K562 (cell line): Measurements from ENCODE around the gene GGCT. TPM values are rescaled to one million over a fixed set of nuclear protein-coding genes. Genes with fewer than 3 reads are reported as not detected.
A peak's percentile ranks its signal among the peaks of the same experiment; 100 is the strongest.

Source experiments
- ATAC-seq: fragments of 200-7000 bp; cut with Tn5 transposase; 3 replicates; pipeline ENCODE4 v1.9.1; 2020; ENCODE audit warnings: moderate library complexity
- BruUV-seq: library from RNA; stranded (reverse); fragments of 400-500 nt; replicated peaks from 2 replicates; lab custom pipeline; 2021; lab: Mats Ljungman, UMichigan
- CTCF ChIA-PET: fragments of 300-600 bp; formaldehyde crosslinking; extraction: SDS; loops from one replicate; lab custom pipeline; 2021; ENCODE audit warnings: low intra/inter-chr PET ratio; lab: Yijun Ruan, JAX
- POLR2A ChIA-PET: fragments of 300-600, 350-650 bp; sonication (Branson Sonifier 250); formaldehyde crosslinking; extraction: SDS; loops from one replicate; lab custom pipeline; 2021; ENCODE audit warnings: antibody characterized with exemption, inconsistent platforms; lab: Yijun Ruan, JAX
- DNase-seq, 4 experiments: peaks; one replicate each; pipeline versions ENCODE4 v3.0.0 to v3.0.0-alpha.2; 2011 to 2018; ENCODE audit warnings: low spot score in 3 of 4, mixed read lengths in 3 of 4; ENCODE audit errors: extremely low read depth in 1 of 4
- FAIRE-seq: peaks from 2 replicates; lab custom pipeline; 2011; peaks lifted over from hg19 to GRCh38; lab: Jason Lieb, UNC
- H2AFZ ChIP-seq: 2 replicates; pipeline ENCODE4 v1.6.0; 2011; ENCODE audit warnings: low read depth, low read length, control low read depth, inconsistent platforms
- H3K27ac ChIP-seq: fragments of 200-600 bp; 3 replicates; pipeline ENCODE4 v1.8.0; 2011; ENCODE audit warnings: low read depth, mild to moderate bottlenecking, control low read depth, inconsistent platforms, low read length, moderate library complexity, mixed read lengths; ENCODE audit errors: extremely low read depth
- H3K27me3 ChIP-seq, 2 experiments: fragments of 300-600 bp in 1 of 2; 2 replicates in 1 of 2; 3 replicates in 1 of 2; pipeline versions ENCODE4 v1.6.0 to v1.8.0; 2011; ENCODE audit warnings: inconsistent platforms in 2 of 2, low read length in 2 of 2, mild to moderate bottlenecking in 1 of 2, mixed read lengths in 1 of 2, moderate library complexity in 1 of 2; ENCODE audit not compliant: control insufficient read depth in 2 of 2, insufficient read depth in 2 of 2
- H3K36me3 ChIP-seq: fragments of 300-600 bp; 3 replicates; pipeline ENCODE4 v1.8.0; 2011; ENCODE audit warnings: mild to moderate bottlenecking, low read length, inconsistent platforms; ENCODE audit not compliant: control insufficient read depth, insufficient read depth
- H3K4me1 ChIP-seq, 2 experiments: fragments of 200-600 bp in 1 of 2; replicated peaks in 1 of 2; 2 replicates in 1 of 2; 3 replicates in 1 of 2; pipeline versions ENCODE4 v1.5.1 to v1.8.0; 2011; ENCODE audit warnings: inconsistent platforms in 2 of 2, low read length in 2 of 2, mild to moderate bottlenecking in 1 of 2, mixed read lengths in 1 of 2, moderate library complexity in 1 of 2; ENCODE audit not compliant: control insufficient read depth in 2 of 2, insufficient read depth in 2 of 2
- H3K4me2 ChIP-seq: 2 replicates; pipeline ENCODE4 v1.6.1; 2011; ENCODE audit warnings: low read length, control low read depth, inconsistent platforms, mixed read lengths; ENCODE audit not compliant: insufficient read depth
- H3K4me3 ChIP-seq: fragments of 200-600 bp; sonication (generic), shearing (Covaris generic); 2 replicates; pipeline ENCODE4 v1.5.1; 2016; ENCODE audit warnings: control low read depth, inconsistent platforms
- H3K79me2 ChIP-seq: fragments of 200-600 bp; 3 replicates; pipeline ENCODE4 v1.8.0; 2011; ENCODE audit warnings: low read length, inconsistent platforms; ENCODE audit not compliant: control insufficient read depth, insufficient read depth
- H3K9ac ChIP-seq, 2 experiments: 2 replicates each; pipeline versions ENCODE4 v1.6.0 to v1.6.1; 2011; ENCODE audit warnings: low read depth in 2 of 2, low read length in 2 of 2, control low read depth in 1 of 2, inconsistent platforms in 1 of 2, mild to moderate bottlenecking in 1 of 2, mixed read lengths in 1 of 2; ENCODE audit not compliant: insufficient read depth in 1 of 2
- H3K9me1 ChIP-seq: one replicate; pipeline ENCODE4 v1.6.0; 2011; ENCODE audit warnings: inconsistent platforms, mild to moderate bottlenecking, low read length, moderate library complexity; ENCODE audit not compliant: control insufficient read depth, insufficient read depth
- H3K9me3 ChIP-seq: replicated peaks from 2 replicates; pipeline ENCODE4 v1.5.1; 2011; ENCODE audit warnings: low read depth, low read length, inconsistent platforms; ENCODE audit not compliant: control insufficient read depth, insufficient read depth
- H4K20me1 ChIP-seq: replicated peaks from 2 replicates; pipeline ENCODE4 v1.6.1; 2011; ENCODE audit warnings: low read length, inconsistent platforms, mixed read lengths; ENCODE audit not compliant: control insufficient read depth, insufficient read depth
- POLR2G ChIP-seq: fragments of 200-400 bp; formaldehyde crosslinking; IDR thresholded peaks from 2 replicates; pipeline ENCODE4 v1.6.1; 2017; ENCODE audit warnings: low read depth, mild to moderate bottlenecking, antibody characterized with exemption, low read length, moderate library complexity
- ZNF12 ChIP-seq: sonication (generic); formaldehyde crosslinking; IDR thresholded peaks from 2 replicates; pipeline ENCODE4 v1.4.0; 2020; ENCODE audit warnings: mild to moderate bottlenecking, missing genetic modification reagents
- WGBS: fragments of 100-300 bp; shearing (Covaris generic); methylation state at CpG from one replicate; pipeline ENCODE4 v1.1.6; 2016; ENCODE audit warnings: low coverage, mixed read lengths; ENCODE audit not compliant: insufficient coverage; ENCODE audit errors: missing lambda C conversion rate; 5-methylcytosine and 5-hydroxymethylcytosine counted together
- in situ Hi-C: fragments of 300-500 bp; cut with MboI; formaldehyde crosslinking; loops from 4 replicates; pipeline ENCODE4 v1.15.0; 2018; ENCODE audit warnings: inconsistent platforms, mixed read lengths
- intact Hi-C: fragments of 100-400 bp; cut with micrococcal nuclease; formaldehyde crosslinking; loops from 2 replicates; pipeline ENCODE4 v1.14.2; 2022
- polyA plus RNA-seq, 8 experiments: library from polyadenylated mRNA; depleted of rRNA in 4 of 8; stranded (reverse) in 5 of 8; unstranded in 3 of 8; fragments of >200 nt; fragmentation: Nextera tagmentation in 2 of 8; fragmentation: Illumina TruSeq in 1 of 8; extraction: Ambion mirVana in 2 of 8; extraction: Trizol in 1 of 8; gene quantifications; 2 replicates each; pipeline versions ENCODE4 v1.2.1 to v1.2.3, GENCODE V29; 2011 to 2014; ENCODE audit warnings: inconsistent platforms in 1 of 8, missing spikeins in 1 of 8
- total RNA-seq, 7 experiments: library from RNA; depleted of rRNA in 6 of 7; stranded (reverse); fragments of >200 nt in 6 of 7; fragmentation: Illumina TruSeq in 2 of 7; extraction: Trizol in 2 of 7; gene quantifications; 2 replicates each; pipeline versions ENCODE4 v1.2.1 to v1.2.3, GENCODE V29; 2011 to 2021; ENCODE audit warnings: low replicate concordance in 1 of 7
- TF ChIP-seq, protein P1 (sequence below): sonication (generic); formaldehyde crosslinking; IDR thresholded peaks from 2 replicates; pipeline ENCODE4 v1.8.1; 2023; ENCODE audit warnings: mild to moderate bottlenecking, missing genetic modification reagents, moderate library complexity
- TF ChIP-seq, protein P2 (sequence below): fragments of 200-800 bp; sonication (Bioruptor generic); IDR thresholded peaks from 2 replicates; pipeline ENCODE4 v1.6.1; 2017; ENCODE audit warnings: missing genetic modification characterization, missing compliant biosample characterization

The GGCT gene
- total and polyA plus RNA-seq, 9 of the 15 experiments (the other 6 are each of a cell fraction or from before 2014, with no cell fraction given), result 79.0 to 349 (median 136) TPM

DNA sequence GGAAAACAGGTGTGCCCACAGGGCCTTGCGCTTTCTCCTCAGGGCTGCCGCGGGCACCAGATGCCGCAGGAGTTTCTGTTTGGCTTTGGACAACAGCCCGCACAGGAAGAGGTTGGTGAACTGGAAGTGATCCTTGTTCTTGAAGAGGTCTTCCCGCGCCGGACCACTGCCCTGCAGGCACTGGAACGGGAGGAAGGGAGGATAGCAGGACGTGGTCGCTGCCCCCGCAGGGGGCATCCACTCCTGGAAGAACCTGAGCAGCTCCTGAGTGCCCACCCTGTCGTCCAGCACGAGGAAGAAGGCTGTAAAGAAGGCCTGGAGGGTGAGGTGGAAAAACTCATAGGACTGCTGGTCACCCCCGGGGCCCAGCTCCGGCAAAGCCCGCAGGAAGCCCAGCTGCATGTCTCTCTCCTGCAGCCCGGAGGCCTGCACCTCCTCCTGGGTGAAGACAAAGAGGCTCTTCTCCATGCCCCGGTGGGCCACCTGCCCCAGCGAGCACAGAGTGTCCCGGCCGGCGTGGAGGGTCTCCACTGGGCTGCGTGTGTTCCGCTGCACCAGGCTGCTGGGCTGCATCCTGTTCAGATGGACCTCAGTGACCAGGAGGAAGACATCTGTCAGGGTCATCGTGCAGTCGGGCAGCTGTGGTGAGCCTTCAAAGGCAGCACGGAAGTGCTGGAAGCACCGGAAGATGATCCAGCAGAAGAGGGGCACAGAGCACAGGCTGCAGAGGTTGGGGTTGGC lies 52.9 kb downstream of the GGCT start (continued):
- TF ChIP-seq, protein P1, sequence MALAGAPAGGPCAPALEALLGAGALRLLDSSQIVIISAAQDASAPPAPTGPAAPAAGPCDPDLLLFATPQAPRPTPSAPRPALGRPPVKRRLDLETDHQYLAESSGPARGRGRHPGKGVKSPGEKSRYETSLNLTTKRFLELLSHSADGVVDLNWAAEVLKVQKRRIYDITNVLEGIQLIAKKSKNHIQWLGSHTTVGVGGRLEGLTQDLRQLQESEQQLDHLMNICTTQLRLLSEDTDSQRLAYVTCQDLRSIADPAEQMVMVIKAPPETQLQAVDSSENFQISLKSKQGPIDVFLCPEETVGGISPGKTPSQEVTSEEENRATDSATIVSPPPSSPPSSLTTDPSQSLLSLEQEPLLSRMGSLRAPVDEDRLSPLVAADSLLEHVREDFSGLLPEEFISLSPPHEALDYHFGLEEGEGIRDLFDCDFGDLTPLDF, result no peak
- TF ChIP-seq ZNF12, result no peak

DNA sequence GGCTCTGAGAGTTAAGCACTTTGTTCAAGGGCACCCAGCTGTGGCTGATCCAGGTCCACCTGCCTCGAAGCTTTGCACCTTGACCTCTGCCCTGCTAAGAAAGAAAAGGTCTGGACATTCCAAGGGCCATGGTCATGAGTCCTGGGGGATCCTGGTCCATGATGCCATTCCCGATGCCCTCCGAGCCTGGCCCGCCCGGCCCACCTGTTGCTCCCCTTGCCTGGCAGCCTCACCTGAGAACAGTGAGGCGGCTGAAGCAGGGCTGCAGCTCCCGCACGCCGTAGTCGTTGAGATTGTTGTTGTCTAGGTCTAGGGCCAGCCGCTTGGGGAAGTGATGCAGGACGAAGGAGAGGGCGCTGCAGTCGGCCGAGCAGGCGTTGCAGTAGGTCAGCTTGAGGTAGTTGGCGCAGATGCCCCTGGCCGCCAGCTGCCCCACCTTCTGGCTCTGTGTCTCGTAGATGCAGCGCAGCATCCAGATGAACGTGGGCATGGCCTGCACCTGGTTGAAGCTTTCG lies 53.6 kb downstream of the GGCT start:
- Histone ChIP-seq H3K4me1 (peaks cover 0 to 4% of the 10 kb centered on the region in 2 experiments; a peak in 1 of 5 replicates), H3K4me2 (no peak overlapping the region), H4K20me1 (no peaks in the 10 kb centered on the region), H3K9me1 (no peaks in the 10 kb centered on the region), H3K9ac (no peak overlapping the region), H3K36me3 (0 out of 3 replicates have a peak, but pooled peaks cover 2% of the 10 kb centered on the region), H3K79me2 (no peaks in the 10 kb centered on the region), H3K4me3 (no peak overlapping the region), H2AFZ (no peak overlapping the region), H3K27ac (no peak overlapping the region), H3K9me3 (no peaks in the 10 kb centered on the region), H3K27me3 (no peaks in the 10 kb centered on the region)
- intact Hi-C loops, result no loop called here
- TF ChIP-seq POLR2G, result 0 out of 2 replicates have a peak, but pooled peaks have one; percentile 24
- TF ChIP-seq, protein P2, sequence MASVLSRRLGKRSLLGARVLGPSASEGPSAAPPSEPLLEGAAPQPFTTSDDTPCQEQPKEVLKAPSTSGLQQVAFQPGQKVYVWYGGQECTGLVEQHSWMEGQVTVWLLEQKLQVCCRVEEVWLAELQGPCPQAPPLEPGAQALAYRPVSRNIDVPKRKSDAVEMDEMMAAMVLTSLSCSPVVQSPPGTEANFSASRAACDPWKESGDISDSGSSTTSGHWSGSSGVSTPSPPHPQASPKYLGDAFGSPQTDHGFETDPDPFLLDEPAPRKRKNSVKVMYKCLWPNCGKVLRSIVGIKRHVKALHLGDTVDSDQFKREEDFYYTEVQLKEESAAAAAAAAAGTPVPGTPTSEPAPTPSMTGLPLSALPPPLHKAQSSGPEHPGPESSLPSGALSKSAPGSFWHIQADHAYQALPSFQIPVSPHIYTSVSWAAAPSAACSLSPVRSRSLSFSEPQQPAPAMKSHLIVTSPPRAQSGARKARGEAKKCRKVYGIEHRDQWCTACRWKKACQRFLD (CRISPR knock-in tag), result no peak
- FAIRE-seq, result no peak
- BruUV-seq, result no TSS peak
- ATAC-seq, result no peak
- WGBS, result 69% methylated on average over 19 of the region's 22 CpGs
- CTCF ChIA-PET, result no interaction called here
- no peak for DNase-seq
- POLR2A ChIA-PET, result interaction anchor here (1.5 kb wide), 1 partner anchor 9 kb away, joined by 3 read pairs; no protein-coding TSS in a partner anchor
- in situ Hi-C loops, result no loop called here
